ENCODE measurements around the gene DMRT1.

DMRT1 gene

DNA sequence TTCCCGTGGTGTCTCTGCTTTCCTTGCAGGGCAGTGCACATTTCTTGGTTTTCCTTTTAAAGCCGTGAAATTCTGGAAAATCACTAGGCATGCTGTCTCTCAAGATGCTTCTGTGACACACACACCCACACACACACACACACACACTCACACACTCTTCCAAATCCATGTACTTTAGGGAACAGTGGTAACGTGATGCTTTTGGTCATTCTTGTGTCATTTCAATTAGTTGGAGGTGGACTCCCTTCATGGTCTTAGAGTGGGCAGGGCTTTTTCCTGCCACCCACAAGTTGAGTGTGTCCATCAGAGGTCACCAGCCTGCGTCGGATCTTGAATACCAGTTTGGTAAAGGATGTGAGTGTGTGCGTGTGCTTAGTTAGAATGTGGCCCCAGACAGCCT is 64.4 kb downstream of the DMRT1 start (continued):
- TF ChIP-seq, protein P1, sequence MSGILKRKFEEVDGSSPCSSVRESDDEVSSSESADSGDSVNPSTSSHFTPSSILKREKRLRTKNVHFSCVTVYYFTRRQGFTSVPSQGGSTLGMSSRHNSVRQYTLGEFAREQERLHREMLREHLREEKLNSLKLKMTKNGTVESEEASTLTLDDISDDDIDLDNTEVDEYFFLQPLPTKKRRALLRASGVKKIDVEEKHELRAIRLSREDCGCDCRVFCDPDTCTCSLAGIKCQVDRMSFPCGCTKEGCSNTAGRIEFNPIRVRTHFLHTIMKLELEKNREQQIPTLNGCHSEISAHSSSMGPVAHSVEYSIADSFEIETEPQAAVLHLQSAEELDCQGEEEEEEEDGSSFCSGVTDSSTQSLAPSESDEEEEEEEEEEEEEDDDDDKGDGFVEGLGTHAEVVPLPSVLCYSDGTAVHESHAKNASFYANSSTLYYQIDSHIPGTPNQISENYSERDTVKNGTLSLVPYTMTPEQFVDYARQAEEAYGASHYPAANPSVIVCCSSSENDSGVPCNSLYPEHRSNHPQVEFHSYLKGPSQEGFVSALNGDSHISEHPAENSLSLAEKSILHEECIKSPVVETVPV (CRISPR knock-in tag; IDR thresholded peaks at IDR 0.05): no peak
- TF ChIP-seq ZFP3 (CRISPR knock-in tag; IDR thresholded peaks at IDR 0.05) (no peak), TCF4 (CRISPR knock-in tag; IDR thresholded peaks at IDR 0.05; ENCODE audit: borderline replicate concordance) (no peak)
- TF ChIP-seq, protein P2, sequence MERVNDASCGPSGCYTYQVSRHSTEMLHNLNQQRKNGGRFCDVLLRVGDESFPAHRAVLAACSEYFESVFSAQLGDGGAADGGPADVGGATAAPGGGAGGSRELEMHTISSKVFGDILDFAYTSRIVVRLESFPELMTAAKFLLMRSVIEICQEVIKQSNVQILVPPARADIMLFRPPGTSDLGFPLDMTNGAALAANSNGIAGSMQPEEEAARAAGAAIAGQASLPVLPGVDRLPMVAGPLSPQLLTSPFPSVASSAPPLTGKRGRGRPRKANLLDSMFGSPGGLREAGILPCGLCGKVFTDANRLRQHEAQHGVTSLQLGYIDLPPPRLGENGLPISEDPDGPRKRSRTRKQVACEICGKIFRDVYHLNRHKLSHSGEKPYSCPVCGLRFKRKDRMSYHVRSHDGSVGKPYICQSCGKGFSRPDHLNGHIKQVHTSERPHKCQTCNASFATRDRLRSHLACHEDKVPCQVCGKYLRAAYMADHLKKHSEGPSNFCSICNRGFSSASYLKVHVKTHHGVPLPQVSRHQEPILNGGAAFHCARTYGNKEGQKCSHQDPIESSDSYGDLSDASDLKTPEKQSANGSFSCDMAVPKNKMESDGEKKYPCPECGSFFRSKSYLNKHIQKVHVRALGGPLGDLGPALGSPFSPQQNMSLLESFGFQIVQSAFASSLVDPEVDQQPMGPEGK (CRISPR knock-in tag; IDR thresholded peaks at IDR 0.05; ENCODE audit: borderline replicate concordance): no peak

DNA sequence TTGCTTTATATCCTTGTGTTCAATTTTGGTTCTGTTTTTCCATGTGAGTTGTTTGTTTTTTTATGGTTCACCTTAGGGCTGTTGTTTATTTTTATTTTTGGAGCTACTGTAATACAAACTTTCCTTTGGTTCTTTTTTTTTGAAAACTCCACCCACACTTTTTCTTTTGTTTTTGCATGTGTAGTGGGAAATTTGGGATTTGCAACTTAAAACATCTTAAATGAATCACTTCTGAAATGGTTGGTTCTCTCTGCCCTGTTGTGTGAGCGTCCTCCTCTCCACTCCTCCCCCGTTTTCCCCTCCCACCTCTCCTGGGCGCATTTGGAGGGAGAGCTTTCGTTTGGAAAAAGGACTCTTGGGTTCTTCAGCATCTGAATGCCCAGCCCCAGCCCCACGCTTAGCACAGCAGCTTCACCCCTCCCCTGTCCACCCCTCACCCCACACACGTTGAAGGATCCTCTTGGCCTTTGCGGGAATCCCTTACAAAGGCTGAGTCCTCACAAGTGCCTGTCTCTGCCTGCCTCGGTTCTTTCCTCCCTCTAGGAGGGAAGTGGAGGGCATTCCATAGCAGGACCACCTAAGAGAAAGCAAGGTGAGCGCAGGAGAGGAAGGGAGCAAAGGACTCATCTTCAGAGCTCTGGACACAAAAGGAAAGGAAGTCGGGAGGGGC is 67.2 kb downstream of the DMRT1 start:
- ATAC-seq: no peak
- TF ChIP-seq TOX (CRISPR knock-in tag; IDR thresholded peaks at IDR 0.05; ENCODE audit: borderline replicate concordance): no peak
- TF ChIP-seq CSDC2 (CRISPR knock-in tag; IDR thresholded peaks at IDR 0.05): no peak
- no peak for TF ChIP-seq ARNTL (CRISPR knock-in tag; IDR thresholded peaks at IDR 0.05; ENCODE audit: borderline replicate concordance, low read depth)
- TF ChIP-seq, protein P1 (CRISPR knock-in tag; IDR thresholded peaks at IDR 0.05): no peak
- TF ChIP-seq GLIS3 (CRISPR knock-in tag; IDR thresholded peaks at IDR 0.05): no peak
- TF ChIP-seq OSR1 (CRISPR knock-in tag; IDR thresholded peaks at IDR 0.05): no peak
- no peak for TF ChIP-seq ZNF8 (CRISPR knock-in tag; IDR thresholded peaks at IDR 0.05)
- no peak for TF ChIP-seq ZNF565 (CRISPR knock-in tag; conservative IDR thresholded peaks at IDR 0.05; ENCODE audit: low read depth)
- TF ChIP-seq PPARA (CRISPR knock-in tag; IDR thresholded peaks at IDR 0.05; ENCODE audit: borderline replicate concordance): no peak
- no peak for TF ChIP-seq TCF4 (CRISPR knock-in tag; IDR thresholded peaks at IDR 0.05; ENCODE audit: borderline replicate concordance)
- TF ChIP-seq RARB (CRISPR knock-in tag; IDR thresholded peaks at IDR 0.05): no peak
- TF ChIP-seq ZFP3 (CRISPR knock-in tag; IDR thresholded peaks at IDR 0.05): no peak
- TF ChIP-seq, protein P2 (CRISPR knock-in tag; IDR thresholded peaks at IDR 0.05; ENCODE audit: borderline replicate concordance): no peak
- TF ChIP-seq, protein P3, sequence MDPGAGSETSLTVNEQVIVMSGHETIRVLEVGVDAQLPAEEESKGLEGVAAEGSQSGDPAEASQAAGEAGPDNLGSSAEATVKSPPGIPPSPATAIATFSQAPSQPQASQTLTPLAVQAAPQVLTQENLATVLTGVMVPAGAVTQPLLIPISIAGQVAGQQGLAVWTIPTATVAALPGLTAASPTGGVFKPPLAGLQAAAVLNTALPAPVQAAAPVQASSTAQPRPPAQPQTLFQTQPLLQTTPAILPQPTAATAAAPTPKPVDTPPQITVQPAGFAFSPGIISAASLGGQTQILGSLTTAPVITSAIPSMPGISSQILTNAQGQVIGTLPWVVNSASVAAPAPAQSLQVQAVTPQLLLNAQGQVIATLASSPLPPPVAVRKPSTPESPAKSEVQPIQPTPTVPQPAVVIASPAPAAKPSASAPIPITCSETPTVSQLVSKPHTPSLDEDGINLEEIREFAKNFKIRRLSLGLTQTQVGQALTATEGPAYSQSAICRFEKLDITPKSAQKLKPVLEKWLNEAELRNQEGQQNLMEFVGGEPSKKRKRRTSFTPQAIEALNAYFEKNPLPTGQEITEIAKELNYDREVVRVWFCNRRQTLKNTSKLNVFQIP (CRISPR knock-in tag; IDR thresholded peaks at IDR 0.05; ENCODE audit: borderline replicate concordance, low read depth): no peak
- TF ChIP-seq, protein P4, sequence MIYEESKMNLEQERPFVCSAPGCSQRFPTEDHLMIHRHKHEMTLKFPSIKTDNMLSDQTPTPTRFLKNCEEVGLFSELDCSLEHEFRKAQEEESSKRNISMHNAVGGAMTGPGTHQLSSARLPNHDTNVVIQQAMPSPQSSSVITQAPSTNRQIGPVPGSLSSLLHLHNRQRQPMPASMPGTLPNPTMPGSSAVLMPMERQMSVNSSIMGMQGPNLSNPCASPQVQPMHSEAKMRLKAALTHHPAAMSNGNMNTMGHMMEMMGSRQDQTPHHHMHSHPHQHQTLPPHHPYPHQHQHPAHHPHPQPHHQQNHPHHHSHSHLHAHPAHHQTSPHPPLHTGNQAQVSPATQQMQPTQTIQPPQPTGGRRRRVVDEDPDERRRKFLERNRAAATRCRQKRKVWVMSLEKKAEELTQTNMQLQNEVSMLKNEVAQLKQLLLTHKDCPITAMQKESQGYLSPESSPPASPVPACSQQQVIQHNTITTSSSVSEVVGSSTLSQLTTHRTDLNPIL (CRISPR knock-in tag; IDR thresholded peaks at IDR 0.05; ENCODE audit: low read depth): no peak
- no peak for TF ChIP-seq BACH2 (CRISPR knock-in tag; IDR thresholded peaks at IDR 0.05; ENCODE audit: borderline replicate concordance)
- no peak for TF ChIP-seq ZFP30 (CRISPR knock-in tag; IDR thresholded peaks at IDR 0.05)
- TF ChIP-seq, protein P5, sequence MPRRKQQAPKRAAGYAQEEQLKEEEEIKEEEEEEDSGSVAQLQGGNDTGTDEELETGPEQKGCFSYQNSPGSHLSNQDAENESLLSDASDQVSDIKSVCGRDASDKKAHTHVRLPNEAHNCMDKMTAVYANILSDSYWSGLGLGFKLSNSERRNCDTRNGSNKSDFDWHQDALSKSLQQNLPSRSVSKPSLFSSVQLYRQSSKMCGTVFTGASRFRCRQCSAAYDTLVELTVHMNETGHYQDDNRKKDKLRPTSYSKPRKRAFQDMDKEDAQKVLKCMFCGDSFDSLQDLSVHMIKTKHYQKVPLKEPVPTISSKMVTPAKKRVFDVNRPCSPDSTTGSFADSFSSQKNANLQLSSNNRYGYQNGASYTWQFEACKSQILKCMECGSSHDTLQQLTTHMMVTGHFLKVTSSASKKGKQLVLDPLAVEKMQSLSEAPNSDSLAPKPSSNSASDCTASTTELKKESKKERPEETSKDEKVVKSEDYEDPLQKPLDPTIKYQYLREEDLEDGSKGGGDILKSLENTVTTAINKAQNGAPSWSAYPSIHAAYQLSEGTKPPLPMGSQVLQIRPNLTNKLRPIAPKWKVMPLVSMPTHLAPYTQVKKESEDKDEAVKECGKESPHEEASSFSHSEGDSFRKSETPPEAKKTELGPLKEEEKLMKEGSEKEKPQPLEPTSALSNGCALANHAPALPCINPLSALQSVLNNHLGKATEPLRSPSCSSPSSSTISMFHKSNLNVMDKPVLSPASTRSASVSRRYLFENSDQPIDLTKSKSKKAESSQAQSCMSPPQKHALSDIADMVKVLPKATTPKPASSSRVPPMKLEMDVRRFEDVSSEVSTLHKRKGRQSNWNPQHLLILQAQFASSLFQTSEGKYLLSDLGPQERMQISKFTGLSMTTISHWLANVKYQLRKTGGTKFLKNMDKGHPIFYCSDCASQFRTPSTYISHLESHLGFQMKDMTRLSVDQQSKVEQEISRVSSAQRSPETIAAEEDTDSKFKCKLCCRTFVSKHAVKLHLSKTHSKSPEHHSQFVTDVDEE (CRISPR knock-in tag; IDR thresholded peaks at IDR 0.05): no peak
